Mesendoderm (in vitro differentiated cells): ENCODE data around the gene CD99.

Experiments used
- DNase-seq: peaks from one replicate; pipeline ENCODE4 v3.0.0; 2013
- H2AK5ac ChIP-seq: 2 replicates; pipeline ENCODE4 v1.6.1; 2013; ENCODE audit warnings: low read length, inconsistent platforms
- H2BK120ac ChIP-seq: 2 replicates; pipeline ENCODE4 v1.6.1; 2013; ENCODE audit warnings: low read depth, mild to moderate bottlenecking, low read length, moderate library complexity, mixed read lengths
- H2BK15ac ChIP-seq: replicated peaks from 2 replicates; pipeline ENCODE4 v1.6.1; 2013; ENCODE audit warnings: low read depth, mild to moderate bottlenecking, moderate library complexity
- H2BK5ac ChIP-seq: 2 replicates; pipeline ENCODE4 v1.6.1; 2013; ENCODE audit warnings: low read length, inconsistent platforms
- H3K18ac ChIP-seq: 2 replicates; pipeline ENCODE4 v1.6.1; 2013; ENCODE audit warnings: mild to moderate bottlenecking, low read length, mixed read lengths
- H3K23ac ChIP-seq: one replicate; pipeline ENCODE4 v1.6.1; 2013; ENCODE audit warnings: low read length
- H3K27ac ChIP-seq: 2 replicates; pipeline ENCODE4 v1.5.1; 2013; ENCODE audit warnings: low read depth, mild to moderate bottlenecking, inconsistent platforms, low read length, moderate library complexity
- H3K27me3 ChIP-seq: 2 replicates; pipeline ENCODE4 v1.6.1; 2013; ENCODE audit warnings: low read length, control low read depth, mild to moderate bottlenecking, inconsistent platforms; ENCODE audit not compliant: insufficient read depth, poor library complexity
- H3K36me3 ChIP-seq: 2 replicates; pipeline ENCODE4 v1.6.1; 2013; ENCODE audit warnings: low read length, inconsistent platforms; ENCODE audit not compliant: control insufficient read depth, insufficient read depth
- H3K4ac ChIP-seq: one replicate; pipeline ENCODE4 v1.6.1; 2013; ENCODE audit warnings: low read depth, mild to moderate bottlenecking, low read length, moderate library complexity
- H3K4me1 ChIP-seq: 2 replicates; pipeline ENCODE4 v1.6.1; 2013; ENCODE audit warnings: low read depth, low read length, inconsistent platforms; ENCODE audit not compliant: control insufficient read depth
- H3K4me2 ChIP-seq: 2 replicates; pipeline ENCODE4 v1.6.1; 2013; ENCODE audit warnings: low read length
- H3K4me3 ChIP-seq: 2 replicates; pipeline ENCODE4 v1.5.1; 2013; ENCODE audit warnings: mild to moderate bottlenecking, low read length
- H3K56ac ChIP-seq: one replicate; pipeline ENCODE4 v1.6.1; 2013; ENCODE audit warnings: low read length
- H3K79me1 ChIP-seq: 2 replicates; pipeline ENCODE4 v1.6.1; 2013; ENCODE audit warnings: low read length, inconsistent platforms
- H3K79me2 ChIP-seq: 2 replicates; pipeline ENCODE4 v1.6.1; 2013; ENCODE audit warnings: mild to moderate bottlenecking, low read length; ENCODE audit not compliant: control insufficient read depth, insufficient read depth
- H3K9ac ChIP-seq: 2 replicates; pipeline ENCODE4 v1.6.1; 2013; ENCODE audit warnings: low read length, inconsistent platforms
- H4K5ac ChIP-seq: one replicate; pipeline ENCODE4 v1.6.1; 2013; ENCODE audit warnings: low read length
- H4K8ac ChIP-seq: one replicate; pipeline ENCODE4 v1.6.1; 2013; ENCODE audit warnings: low read depth, mild to moderate bottlenecking, control low read depth, low read length, moderate library complexity
- WGBS: extraction: QIAGEN DNeasy Blood & Tissue Kit; methylation state at CpG from one replicate; pipeline ENCODE4 v1.1.7; 2013; ENCODE audit warnings: low lambda C conversion rate, missing lambda C conversion rate; ENCODE audit not compliant: insufficient coverage; ENCODE audit errors: extremely low coverage; 5-methylcytosine and 5-hydroxymethylcytosine counted together

The CD99 gene

DNA sequence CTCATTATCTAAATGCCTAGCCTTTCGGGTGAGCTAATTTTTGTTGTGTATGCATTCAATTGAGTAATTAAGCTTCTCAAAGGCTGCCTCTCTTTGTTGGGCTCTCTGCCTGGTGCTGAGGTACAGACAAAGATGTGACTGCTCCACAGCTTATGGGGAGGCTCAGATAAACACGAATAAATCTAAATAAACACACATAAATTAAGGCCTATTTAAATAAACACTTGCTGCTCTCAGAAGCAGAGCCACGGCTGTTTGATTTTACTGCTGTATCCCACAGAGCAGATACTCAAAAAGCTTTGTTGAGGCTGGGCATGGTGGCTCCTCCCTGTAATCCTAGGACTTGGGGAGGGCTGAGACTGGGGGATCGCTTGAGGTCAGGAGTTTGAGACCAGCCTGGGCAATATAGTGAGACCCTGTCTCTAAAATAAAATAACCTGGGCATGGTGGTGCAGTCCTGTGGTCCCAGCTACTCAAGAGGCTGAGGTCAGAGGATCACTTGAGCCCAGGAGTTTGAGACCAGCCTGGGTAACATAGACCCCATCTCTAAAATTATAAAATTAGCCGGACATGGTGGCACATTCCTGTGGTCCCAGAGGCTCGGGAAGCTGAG, 8.4 kb upstream of the CD99 start:
- no CpG with 5 or more reads among the region's 6 CpGs for WGBS
- H3K79me1 ChIP-seq = no peaks in the 10 kb centered on the region
- no peak overlapping the region for H2BK15ac ChIP-seq
- no peak overlapping the region for H3K18ac ChIP-seq
- H3K79me2 ChIP-seq = no peaks in the 10 kb centered on the region
- no peak overlapping the region for H2BK120ac ChIP-seq
- no peak overlapping the region for H2BK5ac ChIP-seq
- H3K4me1 ChIP-seq = peaks cover 6% of the 10 kb centered on the region
- H3K4me2 ChIP-seq = no peak overlapping the region
- no peak overlapping the region for H3K4ac ChIP-seq
- no peak overlapping the region for H3K27ac ChIP-seq
- H3K36me3 ChIP-seq = no peaks in the 10 kb centered on the region
- no peak overlapping the region for H4K5ac ChIP-seq
- no peak overlapping the region for H3K56ac ChIP-seq
- H3K4me3 ChIP-seq = no peak overlapping the region
- no peak for DNase-seq
- H4K8ac ChIP-seq = no peak overlapping the region
- no peak overlapping the region for H3K23ac ChIP-seq
- H3K27me3 ChIP-seq = no peaks in the 10 kb centered on the region
- no peak overlapping the region for H3K9ac ChIP-seq
- no peak overlapping the region for H2AK5ac ChIP-seq

DNA sequence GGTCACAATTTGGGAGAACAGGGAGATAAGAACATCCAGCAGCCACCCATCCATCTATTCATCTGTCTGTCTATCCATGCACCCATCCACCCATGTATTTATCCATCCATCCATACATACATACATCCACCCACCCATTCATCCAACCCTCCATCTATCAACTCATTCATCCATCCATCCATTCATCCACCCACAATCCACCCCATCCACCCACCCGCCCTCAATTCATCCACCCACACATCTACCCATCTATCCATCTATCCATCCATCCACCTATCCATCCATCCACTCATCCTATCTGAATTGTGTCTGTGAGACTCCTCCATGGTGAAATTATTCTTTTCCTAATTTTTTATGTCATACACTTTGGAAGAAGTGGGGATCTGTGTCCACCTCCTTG, 6.8 kb upstream of the CD99 start:
- H3K36me3 ChIP-seq = no peaks in the 10 kb centered on the region
- H3K27ac ChIP-seq = no peak overlapping the region
- H4K8ac ChIP-seq = no peak overlapping the region
- no peak overlapping the region for H3K4ac ChIP-seq
- no peak overlapping the region for H3K18ac ChIP-seq
- no peak overlapping the region for H2AK5ac ChIP-seq
- H3K9ac ChIP-seq = no peak overlapping the region
- no peaks in the 10 kb centered on the region for H3K27me3 ChIP-seq
- H3K23ac ChIP-seq = no peak overlapping the region
- H3K4me1 ChIP-seq = peaks cover 6% of the 10 kb centered on the region
- no peaks in the 10 kb centered on the region for H3K79me1 ChIP-seq
- H3K79me2 ChIP-seq = no peaks in the 10 kb centered on the region
- no peak overlapping the region for H3K56ac ChIP-seq
- H3K4me3 ChIP-seq = no peak overlapping the region
- DNase-seq = no peak
- H3K4me2 ChIP-seq = no peak overlapping the region
- H2BK15ac ChIP-seq = no peak overlapping the region
- WGBS = 100% methylated on average over 1 of the region's 1 CpG
- no peak overlapping the region for H4K5ac ChIP-seq
- no peak overlapping the region for H2BK120ac ChIP-seq
- H2BK5ac ChIP-seq = no peak overlapping the region

DNA sequence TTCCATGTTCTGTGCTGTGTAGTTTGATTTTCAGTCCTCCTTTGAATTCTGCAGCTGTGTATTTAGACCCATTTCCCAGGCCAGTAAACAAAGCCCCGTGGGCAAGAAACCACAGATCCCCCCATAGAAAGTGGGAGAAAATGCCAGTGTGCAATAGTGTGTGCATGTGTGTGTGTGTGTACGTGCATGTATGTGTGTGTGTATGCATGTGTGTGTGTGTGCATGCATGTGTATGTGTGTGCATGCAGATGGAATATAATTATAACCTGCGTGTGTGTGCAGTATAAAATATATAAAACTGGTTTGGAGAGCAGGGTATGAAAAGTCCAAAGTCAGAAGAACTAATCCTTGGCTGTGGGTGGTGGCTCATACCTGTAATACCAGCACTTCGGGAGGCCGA, 5.2 kb upstream of the CD99 start:
- H3K4me2 ChIP-seq = no peak overlapping the region
- H3K4ac ChIP-seq = no peak overlapping the region
- no peak overlapping the region for H4K5ac ChIP-seq
- H3K36me3 ChIP-seq = no peaks in the 10 kb centered on the region
- WGBS = no CpG with 5 or more reads among the region's 5 CpGs
- H3K4me3 ChIP-seq = no peak overlapping the region
- H2BK5ac ChIP-seq = no peak overlapping the region
- H4K8ac ChIP-seq = no peak overlapping the region
- H3K27me3 ChIP-seq = no peaks in the 10 kb centered on the region
- H3K79me2 ChIP-seq = no peaks in the 10 kb centered on the region
- H3K9ac ChIP-seq = no peak overlapping the region
- no peak overlapping the region for H3K27ac ChIP-seq
- no peak overlapping the region for H2AK5ac ChIP-seq
- H3K4me1 ChIP-seq = peaks cover 6% of the 10 kb centered on the region
- no peak overlapping the region for H2BK15ac ChIP-seq
- DNase-seq = no peak
- no peak overlapping the region for H2BK120ac ChIP-seq
- H3K79me1 ChIP-seq = no peaks in the 10 kb centered on the region
- H3K23ac ChIP-seq = no peak overlapping the region
- no peak overlapping the region for H3K18ac ChIP-seq
- no peak overlapping the region for H3K56ac ChIP-seq

DNA sequence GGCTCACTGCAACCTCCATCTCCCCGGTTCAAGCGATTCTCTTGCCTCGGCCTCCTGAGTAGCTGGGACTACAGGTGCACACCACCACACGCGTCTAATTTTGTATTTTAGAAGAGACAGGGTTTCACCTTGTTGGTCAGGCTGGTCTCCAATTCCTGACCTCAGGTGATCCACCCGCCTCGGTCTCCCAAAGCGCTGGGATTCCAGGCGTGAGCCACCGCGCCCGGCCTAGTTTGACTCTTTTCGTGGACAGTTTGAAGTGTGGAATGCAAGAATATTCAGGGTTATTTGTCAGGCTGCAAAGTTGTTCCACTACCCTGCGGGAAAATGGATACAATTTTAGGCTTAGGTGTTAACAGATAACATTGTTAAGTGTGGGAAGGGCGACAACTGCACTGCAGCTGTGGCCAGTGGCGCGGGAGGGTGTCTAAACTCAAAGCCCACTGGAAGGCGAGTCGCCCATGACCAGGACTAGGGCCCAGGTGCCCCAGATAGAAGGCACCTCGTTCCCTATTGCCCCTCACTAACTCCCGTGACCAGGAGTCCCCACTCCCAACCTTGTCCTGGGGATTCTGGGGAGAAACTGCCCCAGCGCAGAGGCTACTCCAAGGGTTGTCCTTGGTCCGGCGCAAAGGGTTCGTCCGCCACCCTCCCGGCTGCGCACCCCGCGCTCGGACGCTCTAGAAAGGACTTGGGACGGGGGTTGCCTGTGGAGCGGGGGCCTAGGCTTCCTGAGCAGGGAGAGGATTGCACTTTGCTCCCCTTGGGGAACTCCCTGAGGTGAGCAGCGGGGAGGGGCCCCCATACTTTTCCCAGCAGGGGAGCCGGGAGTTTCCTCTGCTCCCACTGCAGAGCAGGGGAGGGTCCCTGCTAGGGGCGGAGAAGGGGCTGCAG, 1.1 kb upstream of the CD99 start:
- Histone ChIP-seq H2BK120ac (no peak overlapping the region), H3K27me3 (no peaks in the 10 kb centered on the region), H3K36me3 (no peaks in the 10 kb centered on the region), H4K5ac (no peak overlapping the region), H3K27ac (no peak overlapping the region), H3K79me2 (peaks cover 1% of the 10 kb centered on the region), H3K4me3 (no peak overlapping the region), H3K9ac (peak overlapping the region; percentile 59), H3K4ac (peak overlapping the region; percentile 28), H3K18ac (peak overlapping the region; percentile 22), H4K8ac (no peak overlapping the region), H2BK5ac (no peak overlapping the region), H3K23ac (no peak overlapping the region), H2BK15ac (no peak overlapping the region), H3K56ac (peak overlapping the region; percentile 83), H2AK5ac (no peak overlapping the region), H3K4me2 (peak overlapping the region; percentile 14), H3K79me1 (peaks cover 8% of the 10 kb centered on the region), H3K4me1 (peaks cover 8% of the 10 kb centered on the region)
- no peak for DNase-seq
- no CpG with 5 or more reads among the region's 37 CpGs for WGBS

DNA sequence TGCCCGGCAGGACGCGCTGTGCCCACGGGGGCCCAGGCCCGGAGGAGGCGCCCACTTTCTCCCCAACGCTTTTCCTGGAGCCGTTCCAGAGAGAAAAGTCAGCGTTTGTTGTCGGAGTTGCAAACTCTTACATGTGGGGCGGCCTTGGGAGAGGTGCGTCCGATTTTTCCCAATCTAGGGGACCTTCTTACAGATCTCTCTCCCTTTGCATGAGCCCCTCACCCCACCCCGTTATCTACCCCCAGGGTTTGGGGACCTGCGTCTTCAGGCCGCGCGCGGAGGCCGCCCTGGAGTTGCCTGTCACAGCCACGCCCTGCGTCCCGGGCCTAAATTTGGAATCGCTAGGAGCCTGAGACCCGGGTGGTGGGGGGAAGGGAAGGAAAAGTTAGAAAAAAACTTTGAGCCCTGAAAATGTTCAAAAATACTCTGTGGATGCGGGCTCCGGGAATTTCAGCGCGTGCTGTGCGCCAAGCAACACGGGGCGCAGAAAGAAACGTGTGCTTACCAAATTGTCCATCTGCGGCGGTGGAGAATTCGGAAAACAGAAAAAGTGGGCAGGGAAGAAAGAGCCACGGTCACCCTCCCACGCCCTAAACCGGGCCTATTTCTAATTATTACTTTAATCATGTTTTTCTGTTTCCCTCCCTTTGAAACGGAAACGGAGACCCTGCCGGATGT, 587 bp downstream of the CD99 start:
- no peak overlapping the region for H3K27ac ChIP-seq
- H3K79me2 ChIP-seq = peaks cover 1% of the 10 kb centered on the region
- H3K18ac ChIP-seq = peak overlapping the region; percentile 86
- peak overlapping the region; percentile 39 for H3K4ac ChIP-seq
- peak; percentile 57 for DNase-seq
- no peak overlapping the region for H3K23ac ChIP-seq
- no peak overlapping the region for H2BK120ac ChIP-seq
- no peak overlapping the region for H4K8ac ChIP-seq
- no peaks in the 10 kb centered on the region for H3K27me3 ChIP-seq
- peak overlapping the region; percentile 85 for H3K9ac ChIP-seq
- H3K4me3 ChIP-seq = peak overlapping the region; percentile 73
- peaks cover 12% of the 10 kb centered on the region for H3K79me1 ChIP-seq
- H2BK15ac ChIP-seq = no peak overlapping the region
- H3K36me3 ChIP-seq = no peaks in the 10 kb centered on the region
- peak overlapping the region; percentile 94 for H3K56ac ChIP-seq
- no CpG with 5 or more reads among the region's 42 CpGs for WGBS
- no peak overlapping the region for H2AK5ac ChIP-seq
- H3K4me1 ChIP-seq = peaks cover 8% of the 10 kb centered on the region
- H2BK5ac ChIP-seq = no peak overlapping the region
- no peak overlapping the region for H4K5ac ChIP-seq
- H3K4me2 ChIP-seq = peak overlapping the region; percentile 79
